Measurements from ENCODE around the gene PTBP3. TPM values are rescaled to one million over a fixed set of nuclear protein-coding genes. Genes with fewer than 3 reads are reported as not detected.

PTBP3 gene
- total RNA-seq, 1 experiment from 2014 or later = 141 TPM

- BruUV-seq (replicated peaks) = no TSS peak
- H3K4me2 ChIP-seq = no peak overlapping the region
- no peak overlapping the region for H3K27ac ChIP-seq
- no peaks in the 10 kb centered on the region for H3K9me3 ChIP-seq (ENCODE audit: insufficient read depth, low read depth)
- TF ChIP-seq CTCF (conservative IDR thresholded peaks at IDR 0.05) (no peak), EZH2 (IDR thresholded peaks at IDR 0.05; ENCODE audit: low read depth) (no peak)
- peaks cover 10% of the 10 kb centered on the region for H3F3A ChIP-seq (ENCODE audit: insufficient read depth, low read depth)
- no peak overlapping the region for H3K4me3 ChIP-seq
- no peak overlapping the region for H2AFZ ChIP-seq
- peaks cover 95% of the 10 kb centered on the region for H3K79me2 ChIP-seq (ENCODE audit: low read depth)
- peaks cover 30% of the 10 kb centered on the region for H4K20me1 ChIP-seq (ENCODE audit: insufficient read depth)
- no peaks in the 10 kb centered on the region for H3K27me3 ChIP-seq (ENCODE audit: insufficient read depth, low read depth)
- H3K9me2 ChIP-seq (ENCODE audit: insufficient read depth) = no peaks in the 10 kb centered on the region
- H3K4me1 ChIP-seq (replicated peaks; ENCODE audit: insufficient read depth) = no peaks in the 10 kb centered on the region
- peaks cover 20% of the 10 kb centered on the region for H3K36me3 ChIP-seq (ENCODE audit: low read depth)
- no peak for DNase-seq
- POLR2A ChIA-PET (ENCODE audit: unreplicated experiment) = no interaction called here
- CTCF ChIA-PET = interaction anchor here (0.7 kb wide), 1 partner anchor 18 kb away, joined by 3 read pairs; no protein-coding TSS in a partner anchor
- intact Hi-C loops (cut with micrococcal nuclease; ENCODE audit: unreplicated experiment) = no loop called here
Observed at GRCh38 chr9:112296929-112297328, 36.5 kb downstream of the PTBP3 start.

GRCh38 chr9:112295174-112295573 is 38.2 kb downstream of the PTBP3 start:
- H3K4me1 ChIP-seq (replicated peaks; ENCODE audit: insufficient read depth) = no peaks in the 10 kb centered on the region
- H2AFZ ChIP-seq = no peak overlapping the region
- peaks cover 24% of the 10 kb centered on the region; the same call in 1 of the 2 replicates for H3K36me3 ChIP-seq (ENCODE audit: low read depth)
- H3K27me3 ChIP-seq (ENCODE audit: insufficient read depth, low read depth) = no peaks in the 10 kb centered on the region
- H3K27ac ChIP-seq = no peak overlapping the region
- H3K9me3 ChIP-seq (ENCODE audit: insufficient read depth, low read depth) = no peaks in the 10 kb centered on the region
- no peak overlapping the region for H3K4me2 ChIP-seq
- ChIA-PET POLR2A (ENCODE audit: unreplicated experiment) (no interaction called here), CTCF (interaction anchor here (0.7 kb wide), 1 partner anchor 166 kb away, joined by 4 read pairs; no protein-coding TSS in a partner anchor)
- no TSS peak for BruUV-seq (replicated peaks)
- DNase-seq = no peak
- TF ChIP-seq EZH2 (IDR thresholded peaks at IDR 0.05; ENCODE audit: low read depth) = no peak
- no peak for TF ChIP-seq CTCF (conservative IDR thresholded peaks at IDR 0.05)
- H4K20me1 ChIP-seq (ENCODE audit: insufficient read depth) = peaks cover 24% of the 10 kb centered on the region
- intact Hi-C loops (cut with micrococcal nuclease; ENCODE audit: unreplicated experiment) = no loop called here
- H3K4me3 ChIP-seq = no peak overlapping the region
- no peaks in the 10 kb centered on the region for H3K9me2 ChIP-seq (ENCODE audit: insufficient read depth)
- H3K79me2 ChIP-seq (ENCODE audit: low read depth) = peaks cover 93% of the 10 kb centered on the region
- peaks cover 9% of the 10 kb centered on the region for H3F3A ChIP-seq (ENCODE audit: insufficient read depth, low read depth)

- no peaks in the 10 kb centered on the region for H3K9me2 ChIP-seq (ENCODE audit: insufficient read depth)
- peaks cover 67% of the 10 kb centered on the region for H3K79me2 ChIP-seq (ENCODE audit: low read depth)
- ChIA-PET CTCF (no interaction called here), POLR2A (ENCODE audit: unreplicated experiment) (no interaction called here)
- no peak overlapping the region for H2AFZ ChIP-seq
- no peak overlapping the region for H3K4me2 ChIP-seq
- no peak for DNase-seq
- peaks cover 9% of the 10 kb centered on the region; the same call in 1 of the 2 replicates for H3F3A ChIP-seq (ENCODE audit: insufficient read depth, low read depth)
- peaks cover 45% of the 10 kb centered on the region for H3K36me3 ChIP-seq (ENCODE audit: low read depth)
- TF ChIP-seq EZH2 (IDR thresholded peaks at IDR 0.05; ENCODE audit: low read depth) (no peak), CTCF (conservative IDR thresholded peaks at IDR 0.05) (no peak)
- BruUV-seq (replicated peaks) = no TSS peak
- intact Hi-C loops (cut with micrococcal nuclease; ENCODE audit: unreplicated experiment) = no loop called here
- no peaks in the 10 kb centered on the region for H4K20me1 ChIP-seq (ENCODE audit: insufficient read depth)
- H3K4me3 ChIP-seq = no peak overlapping the region
- H3K9me3 ChIP-seq (ENCODE audit: insufficient read depth, low read depth) = peaks cover 26% of the 10 kb centered on the region; the same call in 1 of the 2 replicates
- no peaks in the 10 kb centered on the region for H3K4me1 ChIP-seq (replicated peaks; ENCODE audit: insufficient read depth)
- no peaks in the 10 kb centered on the region for H3K27me3 ChIP-seq (ENCODE audit: insufficient read depth, low read depth)
- no peak overlapping the region for H3K27ac ChIP-seq
Observed at GRCh38 chr9:112288029-112288428, 45.4 kb downstream of the PTBP3 start.
